Lung (tissue), 16 donors: ENCODE data around the gene CCDC182. TPM values are rescaled to one million over a fixed set of nuclear protein-coding genes. Genes with fewer than 3 reads are reported as not detected.

Experiments
- ATAC-seq: fragments of 200-7000 bp; cut with Tn5 transposase; one replicate; pipeline ENCODE4 v1.9.1; 2020; ENCODE audit warnings: moderate number of reproducible peaks; ENCODE audit not compliant: insufficient read depth, low FRiP score
- DNase-seq, 3 donors: peaks; one replicate each; pipeline ENCODE4 v3.0.0-alpha.2; 2013 to 2017
- H3K27ac ChIP-seq, 2 donors: one replicate each; pipeline ENCODE4 v1.5.1; 2013; ENCODE audit warnings: mild to moderate bottlenecking in 2 of 2, moderate library complexity in 2 of 2, control low read depth in 1 of 2, inconsistent platforms in 1 of 2, low read depth in 1 of 2, low read length in 1 of 2
- H3K27me3 ChIP-seq, 3 donors: one replicate each; pipeline ENCODE4 v1.5.1; 2013; ENCODE audit warnings: low read length in 2 of 3; ENCODE audit not compliant: control insufficient read depth in 3 of 3, insufficient read depth in 3 of 3
- H3K36me3 ChIP-seq, 4 donors: one replicate each; pipeline ENCODE4 v1.5.1; 2013; ENCODE audit warnings: low read length in 4 of 4, mild to moderate bottlenecking in 1 of 4, moderate library complexity in 1 of 4; ENCODE audit not compliant: control insufficient read depth in 4 of 4, insufficient read depth in 4 of 4
- H3K4me1 ChIP-seq, 5 donors: one replicate each; pipeline ENCODE4 v1.5.1; 2013; ENCODE audit warnings: low read length in 5 of 5, mild to moderate bottlenecking in 2 of 5, moderate library complexity in 1 of 5; ENCODE audit not compliant: control insufficient read depth in 5 of 5, insufficient read depth in 5 of 5
- H3K4me3 ChIP-seq: one replicate; pipeline ENCODE4 v1.5.1; 2013; ENCODE audit warnings: mild to moderate bottlenecking, control low read depth, moderate library complexity
- H3K9ac ChIP-seq, 2 donors: one replicate each; pipeline ENCODE4 v1.5.1; 2013; ENCODE audit warnings: low read length in 2 of 2, control low read depth in 1 of 2; ENCODE audit not compliant: insufficient read depth in 1 of 2
- H3K9me3 ChIP-seq, 4 donors: one replicate each; pipeline ENCODE4 v1.5.1; 2013; ENCODE audit warnings: low read length in 3 of 4, mild to moderate bottlenecking in 1 of 4, moderate library complexity in 1 of 4; ENCODE audit not compliant: control insufficient read depth in 4 of 4, insufficient read depth in 3 of 4
- CTCF ChIP-seq: IDR thresholded peaks from 2 replicates; pipeline ENCODE4 v1.5.1; 2012; ENCODE audit warnings: mild to moderate bottlenecking; ENCODE audit errors: control extremely low read depth, extremely low read depth
- WGBS, 2 donors: extraction: QIAGEN DNeasy Blood & Tissue Kit; methylation state at CpG; one replicate each; pipeline ENCODE4 v1.1.7; 2013; 5-methylcytosine and 5-hydroxymethylcytosine counted together
- long read RNA-seq, 5 donors: transcript quantifications; one replicate each; lab custom pipeline, GENCODE V29; 2026
- polyA plus RNA-seq, 2 donors: library from polyadenylated mRNA; stranded (reverse); fragments of 200-250 nt; gene quantifications; one replicate each; pipeline ENCODE4 v1.2.1, GENCODE V29; 2013
- total RNA-seq, 2 donors: library from RNA; depleted of rRNA in 1 of 2; stranded (reverse); fragments of >200 nt in 1 of 2; gene quantifications; one replicate each; pipeline ENCODE4 v1.2.1, GENCODE V29; 2014 to 2021
- donor health status: control.
- donor health status: control.
- donor health status: Bipolar disorder and iron deficiency.
- donor health status: healthy.
- donor health status: DM: yes; HTN: yes; CAD: no.

The CCDC182 gene
- total RNA-seq (not detected), polyA plus RNA-seq (not detected)
- long read RNA-seq, donor 1, result 0 reads
- long read RNA-seq, donor 2, result 0 reads
- long read RNA-seq, donor 3, result 0 reads
- long read RNA-seq, donor 4, result 0 reads
- long read RNA-seq, donor 5, result 0 reads

DNA sequence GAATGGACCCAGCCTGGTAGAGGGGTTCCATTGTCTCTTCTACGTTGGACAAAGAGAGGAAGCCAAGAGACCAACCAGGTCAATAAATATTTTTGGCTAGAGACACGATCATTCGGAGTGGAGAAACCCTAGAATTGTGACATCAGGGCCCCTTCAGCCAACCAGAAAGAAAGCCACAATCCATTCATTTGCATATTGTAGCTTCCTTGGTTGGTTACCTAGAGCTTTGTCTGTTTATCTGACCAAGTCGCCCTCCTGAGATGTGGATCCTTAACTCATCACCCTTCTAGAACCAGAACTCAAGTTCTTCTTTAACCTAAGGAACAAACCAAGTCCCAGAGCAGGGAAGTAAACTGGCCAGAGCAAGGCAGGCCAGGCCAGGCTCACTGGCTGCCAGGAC is at the start of gene CCDC182:
Gene CCDC182 (minus strand): TSS at position 58 of the 400 bp plus-strand sequence. CDS start 27 bp downstream, at position 31.
- H3K4me3 ChIP-seq, result no peak within 1 kb of the TSS
- H3K9me3 ChIP-seq, result peaks cover 0 to 3% (median 0%) of the 10 kb centered on the region in 4 donors
- no peak within 1 kb of the TSS for H3K27ac ChIP-seq
- H3K27me3 ChIP-seq, result no peaks in the 10 kb centered on the region
- peaks cover 0 to 2% (median 1%) of the 10 kb centered on the region in 5 donors for H3K4me1 ChIP-seq
- ATAC-seq (no peak), DNase-seq (no peak)
- TF ChIP-seq CTCF, result no peak
- no peaks in the 10 kb centered on the region for H3K36me3 ChIP-seq
- no peak within 1 kb of the TSS for H3K9ac ChIP-seq
- WGBS, 2 donors, result 60 to 66% methylated on average over 4 of the region's 4 CpGs

GRCh38 chr17:57794841-57795240 is 49.7 kb upstream of the CCDC182 start:
- no peak overlapping the region for H3K4me3 ChIP-seq
- TF ChIP-seq CTCF, result no peak

DNA sequence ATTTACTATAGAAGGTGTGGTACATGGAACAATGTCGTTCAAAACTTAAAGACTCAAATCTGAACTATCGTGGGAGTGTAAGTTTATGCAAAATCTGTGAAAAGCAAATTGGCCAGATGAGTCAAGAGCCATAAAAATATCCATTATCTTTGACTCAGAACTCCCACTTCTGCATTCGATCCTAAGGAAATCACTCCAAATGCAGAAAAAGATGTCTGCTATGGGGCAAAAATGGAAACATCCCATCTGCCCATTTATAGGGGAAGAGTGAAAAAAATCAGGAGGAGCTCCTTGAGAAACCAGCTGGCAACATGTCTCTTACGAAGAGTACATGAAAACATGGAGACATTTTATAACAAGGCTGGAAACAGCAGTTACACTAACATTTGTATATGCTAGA is 43.6 kb upstream of the CCDC182 start:
- Histone ChIP-seq H3K9me3 (no peaks in the 10 kb centered on the region), H3K9ac (no peak overlapping the region), H3K36me3 (no peaks in the 10 kb centered on the region), H3K27ac (no peak overlapping the region), H3K27me3 (peaks cover 0 to 6% (median 0%) of the 10 kb centered on the region in 3 donors), H3K4me1 (peaks cover 0 to 18% (median 4%) of the 10 kb centered on the region in 5 donors), H3K4me3 (no peak overlapping the region)
- WGBS, 2 donors, result 77 to 84% methylated on average over 4 of the region's 4 CpGs
- TF ChIP-seq CTCF, result no peak
- DNase-seq, result no peak
- no peak for ATAC-seq

More at GRCh38 chr17:57794841-57795240, 49.7 kb upstream of the CCDC182 start:
- DNase-seq, result no peak
- Histone ChIP-seq H3K4me1 (no peaks in the 10 kb centered on the region), H3K9ac (no peak overlapping the region), H3K9me3 (no peaks in the 10 kb centered on the region), H3K36me3 (no peaks in the 10 kb centered on the region), H3K27ac (no peak overlapping the region), H3K27me3 (no peaks in the 10 kb centered on the region)
- ATAC-seq, result no peak
- WGBS, 2 donors, result 56 to 62% methylated on average over 2 of the region's 2 CpGs

- WGBS, 2 donors, result 64 to 79% methylated on average over 7 of the region's 7 CpGs
- peaks cover 0 to 2% (median 0%) of the 10 kb centered on the region in 4 donors for H3K9me3 ChIP-seq
- DNase-seq, result peak; percentile 88 to 98 (median 96)
- peaks cover 0 to 6% (median 0%) of the 10 kb centered on the region in 3 donors for H3K27me3 ChIP-seq
- no peak overlapping the region for H3K9ac ChIP-seq
- no peak overlapping the region for H3K27ac ChIP-seq
- no peaks in the 10 kb centered on the region for H3K36me3 ChIP-seq
- no peak for TF ChIP-seq CTCF
- H3K4me1 ChIP-seq, result peaks cover 0 to 44% (median 18%) of the 10 kb centered on the region in 5 donors
- no peak overlapping the region for H3K4me3 ChIP-seq
- ATAC-seq, result no peak
Measured at GRCh38 chr17:57785022-57785421, 39.9 kb upstream of the CCDC182 start.
